ENCODE results near the gene MSH3. TPM values are rescaled to one million over a fixed set of nuclear protein-coding genes. Genes with fewer than 3 reads are reported as not detected.

Gene MSH3
- total and polyA plus RNA-seq, 2 of the 8 experiments (the other 6 are each of a cell fraction or from before 2014, with no cell fraction given) = 3.6 to 22.6 TPM

GRCh38 chr5:80744149-80744548 lies 89.7 kb downstream of the MSH3 start (continued):
- no peak for TF ChIP-seq SIX5 (IDR thresholded peaks at IDR 0.05; ENCODE audit: low read depth, low read length)
- no peak for TF ChIP-seq HDAC2 (IDR thresholded peaks at IDR 0.05; ENCODE audit: borderline replicate concordance in 1 of 2, low read depth in 2 of 2, low read length in 2 of 2)
- no peak for TF ChIP-seq NANOG (IDR thresholded peaks at IDR 0.05; ENCODE audit: insufficient read depth, low read depth, low read length, poor library complexity, severe bottlenecking)
- no peak for TF ChIP-seq CHD1 (IDR thresholded peaks at IDR 0.05; ENCODE audit: low read depth, low read length)
- no peak for TF ChIP-seq TBP (IDR thresholded peaks at IDR 0.05; ENCODE audit: low read depth, low read length)
- TF ChIP-seq USF2 (IDR thresholded peaks at IDR 0.05; ENCODE audit: low read length) = no peak

Data from H1 (cell line).